GM19240 (cell line): Measurements from ENCODE around the gene IGLL1.
"Not testable (repeated sequence)": the region's sequence is repeated elsewhere in the genome, so short reads cannot be mapped to it uniquely, and the experiment has no call there.

ENCODE experiments used
- DNase-seq: peaks from one replicate; pipeline ENCODE4 v3.0.0; 2011; ENCODE audit warnings: low spot score; ENCODE audit not compliant: insufficient read length

IGLL1 gene

DNA sequence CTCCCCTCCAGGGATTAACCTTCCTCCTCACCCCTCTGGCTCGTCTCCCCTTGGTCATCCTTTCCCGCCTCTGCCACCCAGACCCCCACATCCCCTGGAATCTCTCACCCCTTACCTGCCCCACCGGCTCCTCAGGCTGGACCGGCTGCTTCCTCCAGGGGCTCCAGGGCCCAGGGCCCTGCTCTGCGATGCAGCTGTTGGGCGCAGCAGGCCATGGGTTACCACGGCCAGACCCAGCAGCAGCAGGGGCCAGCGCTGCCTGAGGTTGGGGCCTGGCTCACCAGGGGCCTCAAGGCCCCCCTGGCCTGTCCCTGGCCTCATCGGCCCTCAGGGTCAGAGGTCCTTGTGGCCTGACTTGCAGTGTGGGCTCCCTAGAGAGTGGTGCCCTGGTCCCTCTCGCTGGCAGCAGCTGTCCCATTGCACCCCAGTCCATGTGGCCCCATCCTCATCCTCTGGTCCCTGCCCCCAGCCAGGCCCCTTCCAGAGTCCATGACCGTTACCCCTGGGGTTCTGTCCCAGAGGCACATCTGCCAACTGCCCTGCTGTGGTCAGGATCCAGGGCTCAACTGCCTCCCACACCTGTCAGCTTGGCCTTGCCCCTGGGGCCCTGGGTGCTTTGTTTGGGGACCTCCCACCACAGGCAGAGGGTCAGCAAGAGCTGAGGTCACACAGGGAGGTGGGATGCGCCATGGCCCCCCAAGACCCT, at the start of gene IGLL1:
Gene IGLL1, minus strand, starts transcription at position 421 of the 706 bp plus-strand sequence. Its CDS starts 100 bp downstream, at position 321.
- no peak for DNase-seq

DNA sequence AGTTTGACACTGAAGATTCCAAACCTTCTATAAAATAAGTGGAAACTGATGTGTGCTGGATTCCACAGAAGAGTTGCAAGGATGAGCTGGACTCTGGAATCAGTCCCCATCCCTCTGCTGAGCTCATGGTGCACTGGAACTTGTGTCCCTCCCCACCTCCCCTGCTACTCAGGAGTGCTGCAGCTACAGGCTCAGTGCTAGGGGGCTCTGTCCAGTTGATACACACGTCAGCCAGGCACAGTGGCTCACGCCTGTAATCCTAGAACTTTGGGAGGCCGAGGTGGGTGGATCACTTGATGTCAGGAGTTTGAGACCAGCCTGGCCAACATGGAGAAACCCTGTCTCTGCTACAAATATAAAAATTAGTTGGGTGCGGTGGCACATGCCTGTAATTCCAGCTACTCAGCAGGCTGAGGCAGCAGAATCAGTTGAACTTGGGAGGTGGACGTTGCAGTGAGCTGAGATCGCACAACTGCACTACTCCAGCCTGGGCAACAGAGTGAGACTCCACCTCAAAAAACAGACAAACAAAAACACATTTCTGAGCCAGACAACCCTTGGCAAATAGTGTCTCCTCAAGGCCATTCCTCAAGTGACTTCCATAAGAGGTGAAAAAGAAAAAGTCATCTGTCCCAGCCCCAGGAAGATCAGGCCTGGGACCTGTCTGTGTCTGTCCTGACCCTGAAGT, 48.1 kb upstream of the IGLL1 start:
- DNase-seq: not testable (repeated sequence)

DNA sequence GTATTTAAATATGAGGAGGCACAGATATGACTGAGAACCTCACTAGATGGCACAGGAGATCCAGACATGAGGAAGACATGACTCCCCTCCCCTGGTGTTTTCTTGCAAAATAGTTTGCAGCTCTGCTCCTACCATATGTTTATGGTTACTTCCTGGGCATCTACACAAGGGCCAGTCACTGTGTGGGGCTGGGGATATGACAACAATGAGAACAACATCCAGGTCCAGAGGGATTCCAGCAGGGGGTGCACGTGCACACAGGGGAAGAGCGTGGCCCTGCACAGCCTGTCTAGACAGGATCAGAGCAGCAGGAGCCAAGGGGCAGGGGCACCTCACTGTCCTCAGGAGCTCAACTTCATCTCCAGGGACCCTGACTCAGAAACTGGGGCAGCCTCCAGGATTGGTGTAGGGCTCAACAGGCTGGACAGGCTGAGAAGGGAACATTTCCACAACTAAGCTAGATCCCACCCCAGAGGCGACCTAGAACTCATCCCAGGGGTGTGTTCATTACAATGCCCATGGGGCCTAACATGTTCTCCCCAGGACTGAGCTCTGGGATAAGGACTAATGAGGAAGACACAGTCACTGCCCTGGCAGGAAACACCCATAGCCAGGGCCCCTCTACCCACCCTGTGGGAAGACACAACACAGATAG, 47.4 kb upstream of the IGLL1 start:
- DNase-seq: not testable (repeated sequence)

DNA sequence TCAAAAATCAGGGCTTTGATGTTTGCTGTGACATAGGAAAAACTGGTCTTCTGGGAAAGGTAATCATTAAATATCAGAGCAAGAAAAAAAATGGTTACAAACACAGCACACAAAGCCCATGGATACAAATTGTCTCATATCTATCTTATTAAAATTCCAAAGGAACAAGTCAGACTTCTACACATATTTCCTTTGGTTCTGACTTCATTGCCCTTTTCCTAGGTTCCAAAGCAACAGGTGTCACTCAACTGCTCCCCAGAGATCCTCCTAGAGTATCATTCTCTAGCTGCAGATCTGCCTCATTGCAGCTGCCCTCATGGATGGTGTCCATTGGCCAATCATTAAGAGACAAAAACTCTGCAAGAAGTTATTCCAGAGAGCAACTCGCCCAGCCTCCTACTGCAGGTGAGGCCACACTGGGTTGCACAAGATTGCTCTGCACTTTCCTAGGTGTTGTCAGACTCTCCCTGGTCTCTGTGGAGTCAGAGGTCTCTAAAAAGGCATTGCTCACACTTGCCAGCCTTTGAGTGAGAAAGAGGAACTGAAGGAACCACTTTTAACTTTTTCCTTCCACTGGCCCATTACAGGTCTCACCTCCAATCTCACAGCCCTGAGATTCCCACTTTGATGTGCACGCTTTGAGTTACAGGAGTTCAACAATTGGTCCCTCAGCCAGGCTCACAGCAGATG, 46.3 kb upstream of the IGLL1 start:
- no peak for DNase-seq

DNA sequence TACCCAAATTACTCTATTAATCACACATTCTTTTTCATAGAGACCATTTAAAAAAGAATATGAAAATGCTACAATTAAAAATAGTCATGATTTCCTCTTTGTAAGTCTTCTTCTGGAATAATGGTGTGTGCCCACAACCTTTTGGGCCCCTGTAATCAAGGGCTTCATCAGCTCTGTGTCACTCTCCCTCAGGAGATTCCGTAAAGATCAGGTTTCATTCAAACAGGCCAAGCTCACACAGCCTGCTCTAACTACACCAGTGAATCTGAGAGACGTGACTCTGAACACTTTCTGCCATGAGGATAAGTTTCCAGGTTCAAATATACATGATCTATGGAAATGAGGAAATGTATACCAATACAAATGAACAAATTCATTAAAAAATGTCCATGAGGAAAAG, 42.5 kb upstream of the IGLL1 start:
- no peak for DNase-seq

DNA sequence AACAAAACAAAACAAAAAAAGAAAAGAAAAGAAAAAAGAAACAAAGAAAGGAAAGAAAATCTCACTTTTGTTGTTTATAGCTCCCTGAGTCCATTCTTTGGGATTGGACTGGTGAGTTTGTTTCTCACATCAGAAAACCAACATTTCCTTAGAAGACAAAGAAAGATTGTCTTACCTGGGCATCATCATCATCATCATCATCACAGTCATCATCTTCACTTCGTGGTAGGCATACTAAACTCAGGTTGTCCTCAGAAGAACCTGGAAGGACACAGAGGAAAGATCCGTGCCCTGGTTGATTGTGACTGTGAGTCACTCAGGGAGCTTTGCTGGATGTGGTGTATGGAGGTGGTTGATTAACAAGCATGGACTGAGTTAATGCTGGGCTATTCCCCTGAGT, 41.8 kb upstream of the IGLL1 start:
- not testable (repeated sequence) for DNase-seq

GRCh38 chr22:23621082-23621780, 41.1 kb upstream of the IGLL1 start:
- no peak for DNase-seq

GRCh38 chr22:23613193-23613972, 33.3 kb upstream of the IGLL1 start:
- DNase-seq: no peak

DNA sequence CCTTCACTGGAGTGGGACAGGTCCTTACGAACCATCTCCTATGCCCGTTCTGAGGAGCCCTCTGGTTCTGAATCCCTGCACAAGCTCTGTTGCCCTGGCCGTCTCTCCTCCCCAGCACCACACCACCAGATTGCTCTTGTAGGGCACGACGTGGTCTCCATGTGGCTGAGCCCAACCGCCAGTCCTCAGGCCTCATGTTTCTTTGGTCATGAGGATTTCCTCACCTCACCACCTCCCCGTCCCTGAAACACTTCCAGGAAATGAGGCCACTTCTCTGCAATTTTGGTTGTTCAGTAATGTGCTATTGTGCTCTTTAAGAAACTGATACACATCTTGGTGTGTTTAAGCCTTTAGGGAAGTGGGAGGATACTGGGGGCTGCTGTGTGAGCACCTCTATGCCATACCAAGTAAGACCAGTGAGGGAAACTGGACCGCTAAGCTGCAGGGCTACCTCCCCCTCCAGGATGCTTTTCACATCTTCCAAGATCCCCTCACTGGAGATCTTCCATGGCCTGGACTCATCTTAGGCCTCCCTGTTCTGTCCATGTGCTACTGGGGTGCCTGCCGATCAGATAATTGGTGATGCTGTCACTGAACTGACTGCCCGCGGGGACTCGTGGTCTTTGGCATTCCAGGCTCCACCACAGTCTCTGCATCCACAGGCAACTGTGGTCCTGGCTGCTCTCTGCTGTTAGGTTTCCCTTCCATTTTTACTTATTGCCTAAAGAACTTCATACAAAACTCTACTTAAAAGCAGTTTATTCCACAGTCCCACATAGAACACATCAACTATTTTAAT, 30.1 kb upstream of the IGLL1 start:
- DNase-seq: no peak

DNA sequence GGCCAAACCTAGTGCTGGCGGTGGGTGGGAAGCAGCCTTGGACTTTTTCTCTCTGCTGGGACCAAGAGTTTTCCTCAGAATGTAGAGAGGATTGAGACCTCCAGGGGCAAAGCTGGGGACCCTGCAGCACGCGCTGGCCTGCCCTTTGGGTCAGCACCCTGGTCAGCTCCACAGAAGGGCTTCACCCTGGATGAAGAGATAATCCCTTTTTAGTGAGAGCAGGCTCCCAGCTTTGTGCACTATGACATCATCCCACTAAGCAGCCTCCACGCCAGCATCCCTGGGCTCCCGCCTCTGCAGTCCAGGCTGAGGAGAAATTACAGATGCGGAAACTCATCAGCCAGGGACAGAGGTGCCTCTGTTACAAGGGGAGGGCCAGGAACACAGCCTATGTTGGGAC, 28.5 kb upstream of the IGLL1 start:
- DNase-seq: no peak

- DNase-seq: no peak
Measured at GRCh38 chr22:23606204-23607131, 26.4 kb upstream of the IGLL1 start.

GRCh38 chr22:23604939-23605712, 25.0 kb upstream of the IGLL1 start:
- no peak for DNase-seq

- no peak for DNase-seq
Measured at GRCh38 chr22:23603266-23603665, 23.2 kb upstream of the IGLL1 start.

DNA sequence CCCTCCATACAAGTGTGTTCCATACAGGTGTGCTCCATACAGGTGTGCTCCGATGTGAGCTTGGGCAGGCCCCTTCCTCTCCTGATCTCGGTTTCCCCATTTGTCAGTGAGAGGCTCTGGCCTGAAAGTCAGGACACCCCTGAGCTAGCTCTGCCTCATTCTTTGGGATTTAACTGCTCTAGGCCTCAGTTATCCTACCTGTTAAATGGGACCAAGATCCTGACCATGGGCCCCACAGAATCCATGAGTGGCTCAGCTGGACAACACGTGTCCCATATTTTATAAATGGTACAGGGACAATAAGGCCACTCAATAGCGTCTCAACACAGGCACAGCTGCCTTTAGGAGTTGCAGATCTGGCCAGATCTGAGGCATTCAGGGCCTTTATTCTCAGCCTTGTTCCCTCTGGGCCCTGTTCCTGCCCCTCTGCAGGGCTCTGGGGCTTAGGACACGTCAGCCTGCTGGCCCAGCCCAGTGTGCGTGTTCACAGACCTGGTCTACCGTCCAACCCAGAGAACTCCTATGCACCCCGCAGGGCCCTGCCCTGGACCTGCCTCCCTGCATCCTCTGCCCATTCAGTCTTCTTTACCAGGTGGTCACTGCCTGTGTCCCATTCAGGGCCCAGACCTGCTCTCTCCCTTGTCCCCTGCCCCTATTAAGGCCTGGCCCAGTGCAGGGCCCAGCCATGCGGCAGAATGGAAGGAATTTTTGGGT, 18.9 kb upstream of the IGLL1 start:
- DNase-seq: no peak

- DNase-seq: not testable (repeated sequence)
Measured at GRCh38 chr22:23597576-23598268, 17.6 kb upstream of the IGLL1 start.

GRCh38 chr22:23595904-23596303, 15.8 kb upstream of the IGLL1 start:
- not testable (repeated sequence) for DNase-seq

GRCh38 chr22:23591846-23592245, 11.8 kb upstream of the IGLL1 start:
- no peak for DNase-seq
